Lower lobe of right lung (tissue), 2 donors: Measurements from ENCODE around the gene MUCL3. TPM values are rescaled to one million over a fixed set of nuclear protein-coding genes. Genes with fewer than 3 reads are reported as not detected.
"Not testable (repeated sequence)": the region's sequence is repeated elsewhere in the genome, so short reads cannot be mapped to it uniquely, and the experiment has no call there.

Experiments
- ATAC-seq, 2 donors: fragments of 200-7000 bp; cut with Tn5 transposase; one replicate each; pipeline ENCODE4 v1.9.1; 2020 to 2022; ENCODE audit warnings: mild to moderate bottlenecking in 2 of 2, moderate library complexity in 2 of 2
- DNase-seq: peaks from one replicate; pipeline ENCODE4 v3.0.0-alpha.2; 2020
- H3K27ac ChIP-seq: fragments of 200-600 bp; one replicate; pipeline ENCODE4 v1.8.0; 2022
- H3K27me3 ChIP-seq: fragments of 200-600 bp; one replicate; pipeline ENCODE4 v1.8.0; 2022; ENCODE audit warnings: low read depth
- H3K36me3 ChIP-seq: fragments of 200-600 bp; one replicate; pipeline ENCODE4 v1.8.0; 2022; ENCODE audit warnings: mild to moderate bottlenecking
- H3K4me1 ChIP-seq: fragments of 200-600 bp; one replicate; pipeline ENCODE4 v1.8.0; 2022
- H3K4me3 ChIP-seq: fragments of 200-600 bp; one replicate; pipeline ENCODE4 v1.8.0; 2022; ENCODE audit warnings: mild to moderate bottlenecking
- H3K9me3 ChIP-seq: fragments of 200-600 bp; one replicate; pipeline ENCODE4 v1.8.0; 2022
- intact Hi-C: fragments of 100-400 bp; cut with DNase I; formaldehyde crosslinking; loops from one replicate; pipeline ENCODE4 v1.11.0; 2022
- total RNA-seq: library from RNA; stranded (reverse); fragmentation: NEBNext Ultra II Directional; extraction: Animal tissue kit (Norgen Biotek cat#: 25700); gene quantifications from one replicate; pipeline ENCODE4 v1.2.1, GENCODE V29; 2021
- TF ChIP-seq, protein P1 (sequence below): fragments of 200-600 bp; IDR thresholded peaks from one replicate; pipeline ENCODE4 v1.8.0; 2022; ENCODE audit warnings: antibody characterized with exemption, mild to moderate bottlenecking
- donor health status: DM: no; HTN: yes; CAD: no; lungs with severe emphysema.

Gene MUCL3
- total RNA-seq, 1 donor from 2014 or later = 5.3 TPM

DNA sequence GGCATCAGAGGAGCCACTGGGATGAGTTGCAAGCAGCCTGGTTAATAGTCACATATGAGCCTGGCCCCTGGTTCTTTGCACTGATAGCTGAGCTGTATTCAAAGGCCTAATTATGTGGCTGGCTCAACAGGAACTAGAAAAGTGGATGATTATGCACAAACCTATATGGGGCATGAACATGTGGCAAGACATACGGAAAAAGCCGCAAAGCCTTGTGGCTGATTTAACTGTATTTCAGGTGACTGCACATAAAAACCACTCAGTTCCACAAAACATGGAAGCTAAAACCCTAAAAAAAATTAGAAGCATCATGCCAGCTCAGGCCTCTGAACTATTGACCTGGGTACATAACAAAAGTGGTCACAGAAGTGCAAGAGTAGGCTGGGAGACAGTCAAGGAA, 56.5 kb downstream of the MUCL3 start:
- TF ChIP-seq, protein P1, sequence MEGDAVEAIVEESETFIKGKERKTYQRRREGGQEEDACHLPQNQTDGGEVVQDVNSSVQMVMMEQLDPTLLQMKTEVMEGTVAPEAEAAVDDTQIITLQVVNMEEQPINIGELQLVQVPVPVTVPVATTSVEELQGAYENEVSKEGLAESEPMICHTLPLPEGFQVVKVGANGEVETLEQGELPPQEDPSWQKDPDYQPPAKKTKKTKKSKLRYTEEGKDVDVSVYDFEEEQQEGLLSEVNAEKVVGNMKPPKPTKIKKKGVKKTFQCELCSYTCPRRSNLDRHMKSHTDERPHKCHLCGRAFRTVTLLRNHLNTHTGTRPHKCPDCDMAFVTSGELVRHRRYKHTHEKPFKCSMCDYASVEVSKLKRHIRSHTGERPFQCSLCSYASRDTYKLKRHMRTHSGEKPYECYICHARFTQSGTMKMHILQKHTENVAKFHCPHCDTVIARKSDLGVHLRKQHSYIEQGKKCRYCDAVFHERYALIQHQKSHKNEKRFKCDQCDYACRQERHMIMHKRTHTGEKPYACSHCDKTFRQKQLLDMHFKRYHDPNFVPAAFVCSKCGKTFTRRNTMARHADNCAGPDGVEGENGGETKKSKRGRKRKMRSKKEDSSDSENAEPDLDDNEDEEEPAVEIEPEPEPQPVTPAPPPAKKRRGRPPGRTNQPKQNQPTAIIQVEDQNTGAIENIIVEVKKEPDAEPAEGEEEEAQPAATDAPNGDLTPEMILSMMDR = no peak

GRCh38 chr6:30998785-30999184, 58.0 kb downstream of the MUCL3 start:
- no peaks in the 10 kb centered on the region for H3K9me3 ChIP-seq
- intact Hi-C loops = no loop called here
- H3K36me3 ChIP-seq = no peaks in the 10 kb centered on the region
- H3K4me3 ChIP-seq = no peak overlapping the region
- ATAC-seq = no peak
- no peaks in the 10 kb centered on the region for H3K4me1 ChIP-seq
- H3K27ac ChIP-seq = no peak overlapping the region
- TF ChIP-seq, protein P1 = no peak
- no peak for DNase-seq
- H3K27me3 ChIP-seq = no peaks in the 10 kb centered on the region

More for the DNA sequence above, 56.5 kb downstream of the MUCL3 start:
- Histone ChIP-seq H3K4me3 (no peak overlapping the region), H3K9me3 (no peaks in the 10 kb centered on the region), H3K27ac (no peak overlapping the region), H3K36me3 (no peaks in the 10 kb centered on the region), H3K27me3 (no peaks in the 10 kb centered on the region), H3K4me1 (no peaks in the 10 kb centered on the region)
- intact Hi-C loops = no loop called here
- DNase-seq = no peak
- ATAC-seq = no peak

DNA sequence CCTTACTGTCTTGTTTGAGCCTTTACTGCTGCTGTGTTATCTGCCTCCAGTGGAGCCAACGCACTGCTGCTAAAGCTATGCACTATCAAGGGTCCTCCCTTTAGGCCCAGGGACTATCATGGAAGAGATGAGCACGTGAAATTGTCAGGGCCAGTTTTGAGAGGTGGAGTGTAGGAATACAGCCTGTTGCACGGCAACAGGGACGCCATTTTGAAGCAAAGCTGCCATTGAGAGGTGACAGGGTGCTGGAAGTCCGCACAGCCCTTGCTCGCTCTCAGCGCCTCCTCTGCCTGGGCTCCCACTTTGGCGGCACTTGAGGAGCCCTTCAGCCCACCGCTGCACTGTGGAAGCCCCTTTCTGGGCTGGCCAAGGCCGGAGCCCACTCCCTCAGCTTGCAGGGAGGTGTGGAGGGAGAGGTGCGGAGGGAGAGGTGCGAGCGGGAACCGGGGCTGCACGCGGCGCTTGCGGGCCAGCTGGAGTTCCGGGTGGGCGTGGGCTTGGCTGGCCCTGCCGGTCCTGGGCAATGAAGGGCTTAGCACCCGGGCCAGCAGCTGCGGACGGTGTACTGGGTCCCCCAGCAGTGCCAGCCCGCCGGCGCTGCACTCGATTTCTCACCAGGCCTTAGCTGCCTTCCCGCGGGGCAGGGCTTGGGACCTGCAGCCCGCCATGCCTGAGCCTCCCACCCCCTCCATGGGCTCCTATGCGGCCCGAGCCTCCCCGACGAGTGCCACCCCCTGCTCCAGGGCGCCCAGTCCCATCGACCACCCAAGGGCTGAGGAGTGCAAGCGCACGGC, 59.5 kb downstream of the MUCL3 start:
- H3K4me3 ChIP-seq, DNase-seq, intact Hi-C loops, H3K4me1 ChIP-seq, H3K27ac ChIP-seq, H3K27me3 ChIP-seq, H3K9me3 ChIP-seq, ATAC-seq, H3K36me3 ChIP-seq: not testable (repeated sequence)

GRCh38 chr6:31001281-31001888, 60.6 kb downstream of the MUCL3 start:
- H3K27me3 ChIP-seq = no peaks in the 10 kb centered on the region
- H3K27ac ChIP-seq = no peak overlapping the region
- peaks cover 4% of the 10 kb centered on the region for H3K4me1 ChIP-seq
- DNase-seq = no peak
- no peak overlapping the region for H3K4me3 ChIP-seq
- no peak for ATAC-seq
- no peaks in the 10 kb centered on the region for H3K36me3 ChIP-seq
- intact Hi-C loops = no loop called here
- H3K9me3 ChIP-seq = no peaks in the 10 kb centered on the region
- TF ChIP-seq, protein P1 = no peak

- intact Hi-C loops = no loop called here
- Histone ChIP-seq H3K27me3 (no peaks in the 10 kb centered on the region), H3K4me3 (no peak overlapping the region), H3K9me3 (no peaks in the 10 kb centered on the region), H3K36me3 (no peaks in the 10 kb centered on the region), H3K27ac (no peak overlapping the region), H3K4me1 (peaks cover 4% of the 10 kb centered on the region)
- ATAC-seq = no peak
- TF ChIP-seq, protein P1 = no peak
- no peak for DNase-seq
Observed at GRCh38 chr6:31002471-31002870, 61.7 kb downstream of the MUCL3 start.

Other genes starting within 250 kb of the MUCL3 start
- gene NRM, start 250.0 kb upstream of the MUCL3 start, total RNA-seq = 10.0 TPM
- gene MDC1, start 223.7 kb upstream of the MUCL3 start, total RNA-seq = 24.5 TPM
- gene TUBB, start 220.6 kb upstream of the MUCL3 start, total RNA-seq = 292 TPM
- 151 TPM for gene FLOT1, start 198.3 kb upstream of the MUCL3 start, total RNA-seq
- gene IER3, start 196.4 kb upstream of the MUCL3 start, total RNA-seq = 18.0 TPM
- 80.9 TPM for gene DDR1, start 56.5 kb upstream of the MUCL3 start, total RNA-seq
- gene GTF2H4, start 32.8 kb upstream of the MUCL3 start, total RNA-seq = 37.1 TPM
- gene VARS2, start 26.7 kb upstream of the MUCL3 start, total RNA-seq = 33.0 TPM
- gene SFTA2, start 8.8 kb upstream of the MUCL3 start, total RNA-seq = 351 TPM
- gene MUC21, start 42.7 kb downstream of the MUCL3 start, total RNA-seq = 3.8 TPM
- gene MUC22, start 69.5 kb downstream of the MUCL3 start, total RNA-seq = not detected
- gene C6orf15, start 171.6 kb downstream of the MUCL3 start, total RNA-seq = not detected
- gene PSORS1C1, start 173.8 kb downstream of the MUCL3 start, total RNA-seq = 10.5 TPM
- not detected for gene CDSN, start 179.5 kb downstream of the MUCL3 start, total RNA-seq
- not detected for gene PSORS1C2, start 198.1 kb downstream of the MUCL3 start, total RNA-seq
- 16.5 TPM for gene CCHCR1, start 216.8 kb downstream of the MUCL3 start, total RNA-seq
- 6.2 TPM for gene TCF19, start 217.6 kb downstream of the MUCL3 start, total RNA-seq
- gene POU5F1, start 229.7 kb downstream of the MUCL3 start, total RNA-seq = 5.0 TPM